Activated CD4-positive, alpha-beta T cell treated with anti-CD3 and anti-CD28 coated beads, Interleukin-2, amount 10 ng/mL, durations not matched to agents 7 days and 5 days (primary cell): ENCODE data around the gene SVOP. TPM values are rescaled to one million over a fixed set of nuclear protein-coding genes. Genes with fewer than 3 reads are reported as not detected.
"Not testable (repeated sequence)": the region's sequence is repeated elsewhere in the genome, so short reads cannot be mapped to it uniquely, and the experiment has no call there.

ENCODE experiments used
- CTCF ChIA-PET: fragments of 350-600 bp; sonication (Branson Sonifier 250); formaldehyde crosslinking; loops from one replicate; lab custom pipeline; 2021; ENCODE audit warnings: antibody characterized with exemption; lab: Charles Lee
- POLR2A ChIA-PET: fragments of 350-600 bp; sonication (Branson Sonifier 250); formaldehyde crosslinking; loops from one replicate; lab custom pipeline; 2021; ENCODE audit warnings: antibody characterized with exemption; lab: Charles Lee
- DNase-seq: peaks from one replicate; pipeline ENCODE4 v3.0.0-alpha.2; 2020
- H3K27ac Mint-ChIP-seq: one replicate; pipeline ENCODE4 v1.8.0; 2021; ENCODE audit warnings: mild to moderate bottlenecking, moderate library complexity, mixed read lengths
- H3K27me3 Mint-ChIP-seq: one replicate; pipeline ENCODE4 v1.8.0; 2021; ENCODE audit warnings: mixed read lengths
- H3K36me3 Mint-ChIP-seq: one replicate; pipeline ENCODE4 v1.8.0; 2021; ENCODE audit warnings: low read depth, mixed read lengths
- H3K4me1 Mint-ChIP-seq: one replicate; pipeline ENCODE4 v1.8.0; 2021; ENCODE audit warnings: mixed read lengths
- H3K4me3 Mint-ChIP-seq: one replicate; pipeline ENCODE4 v1.8.0; 2021; ENCODE audit warnings: mild to moderate bottlenecking, moderate library complexity, mixed read lengths
- H3K9me3 Mint-ChIP-seq: one replicate; pipeline ENCODE4 v1.8.0; 2021; ENCODE audit warnings: mixed read lengths
- total RNA-seq, 2 experiments: library from RNA; stranded (reverse); gene quantifications; one replicate each; pipeline ENCODE4 v1.2.3, GENCODE V29; 2021

The SVOP gene
- total RNA-seq, 2 experiments from 2014 or later, result not detected

DNA sequence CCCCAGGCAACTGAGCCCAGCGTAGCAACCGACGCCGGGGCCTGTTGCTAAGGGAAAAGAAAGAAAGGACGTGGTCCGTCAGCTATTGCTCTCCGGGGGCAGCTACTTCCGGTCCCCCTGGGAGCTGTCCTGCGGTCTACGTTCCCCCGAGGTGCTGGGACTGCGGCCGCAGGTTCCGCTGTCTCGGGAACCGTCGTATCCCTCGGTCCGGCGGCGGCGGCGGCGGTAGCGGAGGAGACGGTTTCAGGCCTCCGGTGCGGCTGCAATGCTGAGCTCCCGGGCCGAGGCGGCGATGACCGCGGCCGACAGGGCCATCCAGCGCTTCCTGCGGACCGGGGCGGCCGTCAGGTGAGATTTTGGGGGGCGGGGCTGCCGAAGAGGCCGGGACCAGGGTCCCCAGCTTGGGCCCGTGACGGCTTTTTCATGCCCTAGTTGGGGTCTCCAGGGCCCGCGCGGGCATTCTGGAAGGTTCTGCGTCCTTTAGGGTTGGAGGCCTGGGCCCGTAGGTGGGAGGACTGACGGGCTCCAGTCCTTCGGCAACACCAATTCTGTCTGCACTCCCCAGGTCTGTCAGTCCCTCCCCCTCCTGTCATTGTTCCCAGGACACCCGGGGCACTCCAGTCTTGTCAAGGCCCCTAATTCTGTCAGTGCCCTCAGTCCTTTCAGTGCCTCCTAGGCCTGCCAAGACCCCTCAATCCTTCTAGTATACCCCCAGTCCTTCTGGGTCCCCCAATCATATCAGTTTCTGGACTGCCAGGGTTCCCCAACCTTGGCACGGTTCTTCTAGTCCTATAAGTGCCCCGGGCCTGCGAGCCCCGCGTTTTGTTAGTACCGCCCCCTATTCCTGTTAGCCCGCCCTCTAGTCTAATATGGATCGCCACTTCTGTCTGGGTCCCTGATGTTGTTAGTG is 31.8 kb upstream of the SVOP start, which contains the start of gene USP30:
Gene USP30, plus strand, starts transcription at position 163 of the 910 bp plus-strand sequence. Its CDS starts 103 bp downstream, at position 266.
- H3K4me3 Mint-ChIP-seq, result peak within 1 kb of the TSS; percentile 99
- H3K27ac Mint-ChIP-seq, result peak within 1 kb of the TSS; percentile 99
- H3K36me3 Mint-ChIP-seq, result peaks cover 9% of the 10 kb centered on the region
- CTCF ChIA-PET, result interaction anchor here (0.7 to 1.6 kb wide), 3 partner anchors 40 to 55 kb away, joined by 3 to 7 read pairs (median 5); partner anchors contain the start of gene ALKBH2
- H3K9me3 Mint-ChIP-seq, result no peaks in the 10 kb centered on the region
- peak; percentile 83 for DNase-seq
- H3K4me1 Mint-ChIP-seq, result peaks cover 15% of the 10 kb centered on the region
- POLR2A ChIA-PET, result no interaction called here
- H3K27me3 Mint-ChIP-seq, result no peaks in the 10 kb centered on the region

- Mint-ChIP-seq H3K36me3 (peaks cover 9% of the 10 kb centered on the region), H3K4me3 (peak overlapping the region; percentile 99), H3K27me3 (no peaks in the 10 kb centered on the region), H3K9me3 (no peaks in the 10 kb centered on the region), H3K4me1 (peaks cover 19% of the 10 kb centered on the region), H3K27ac (peak overlapping the region; percentile 81)
- POLR2A ChIA-PET, result no interaction called here
- no peak for DNase-seq
- CTCF ChIA-PET, result interaction anchor here (0.7 to 1.4 kb wide), 2 partner anchors 41 to 56 kb away, joined by 3 to 5 read pairs; partner anchors contain the start of gene ALKBH2
Measured at GRCh38 chr12:109052097-109052413, 31.2 kb upstream of the SVOP start.

DNA sequence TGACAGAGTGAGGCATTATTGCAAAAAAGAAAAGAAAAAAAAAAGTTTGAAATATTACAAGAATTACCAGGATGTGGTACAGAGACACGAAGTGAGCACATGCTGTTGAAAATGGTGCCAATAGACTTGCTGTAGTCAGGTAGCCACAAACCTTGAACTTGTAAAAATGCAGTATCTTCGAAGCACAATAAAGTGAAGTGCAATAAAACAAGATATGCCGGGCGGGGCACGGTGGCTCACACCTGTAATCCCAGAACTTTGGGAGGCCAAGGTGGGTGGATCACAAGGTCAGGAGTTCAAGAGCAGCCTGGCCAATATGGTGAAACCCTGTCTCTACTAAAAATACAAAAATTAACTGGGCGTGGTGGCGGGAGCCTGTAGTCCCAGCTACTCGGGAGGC is 28.9 kb upstream of the SVOP start:
- H3K4me3 Mint-ChIP-seq, H3K27me3 Mint-ChIP-seq, DNase-seq, H3K9me3 Mint-ChIP-seq, CTCF ChIA-PET, H3K36me3 Mint-ChIP-seq, H3K27ac Mint-ChIP-seq, POLR2A ChIA-PET: not testable (repeated sequence)
- peaks cover 21% of the 10 kb centered on the region for H3K4me1 Mint-ChIP-seq

DNA sequence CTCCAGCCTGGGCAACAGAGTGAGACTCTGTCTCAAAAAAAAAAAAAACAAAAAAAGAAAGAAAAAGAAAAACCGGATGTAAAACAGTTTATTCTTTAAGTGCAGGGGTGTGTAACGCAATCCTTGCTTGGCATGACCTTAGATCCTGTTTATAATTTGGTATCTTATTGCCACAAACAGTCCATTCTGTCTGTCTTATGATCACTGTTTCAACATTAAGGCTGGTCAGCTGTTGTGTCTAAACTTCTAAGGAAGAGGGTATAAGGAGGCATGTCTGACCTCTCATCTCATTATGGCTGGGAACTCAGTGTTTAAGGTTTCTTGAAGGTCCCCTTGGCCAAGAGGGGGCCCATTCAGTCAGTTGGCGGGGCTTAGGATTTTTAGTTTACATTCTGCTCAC is 27.8 kb upstream of the SVOP start:
- H3K36me3 Mint-ChIP-seq, H3K9me3 Mint-ChIP-seq, H3K27me3 Mint-ChIP-seq, DNase-seq, CTCF ChIA-PET, H3K4me3 Mint-ChIP-seq, H3K27ac Mint-ChIP-seq, POLR2A ChIA-PET: not testable (repeated sequence)
- H3K4me1 Mint-ChIP-seq, result peaks cover 13% of the 10 kb centered on the region

GRCh38 chr12:109047081-109047805 is 26.4 kb upstream of the SVOP start:
- Mint-ChIP-seq H3K27ac (no peak overlapping the region), H3K27me3 (peaks cover 16% of the 10 kb centered on the region), H3K36me3 (peaks cover 6% of the 10 kb centered on the region), H3K4me3 (no peak overlapping the region), H3K9me3 (no peaks in the 10 kb centered on the region), H3K4me1 (peaks cover 12% of the 10 kb centered on the region)
- CTCF ChIA-PET, result interaction anchor here (0.8 kb wide), 1 partner anchor 180 kb away, joined by 3 read pairs; no protein-coding TSS in a partner anchor
- DNase-seq, result no peak
- POLR2A ChIA-PET, result no interaction called here

DNA sequence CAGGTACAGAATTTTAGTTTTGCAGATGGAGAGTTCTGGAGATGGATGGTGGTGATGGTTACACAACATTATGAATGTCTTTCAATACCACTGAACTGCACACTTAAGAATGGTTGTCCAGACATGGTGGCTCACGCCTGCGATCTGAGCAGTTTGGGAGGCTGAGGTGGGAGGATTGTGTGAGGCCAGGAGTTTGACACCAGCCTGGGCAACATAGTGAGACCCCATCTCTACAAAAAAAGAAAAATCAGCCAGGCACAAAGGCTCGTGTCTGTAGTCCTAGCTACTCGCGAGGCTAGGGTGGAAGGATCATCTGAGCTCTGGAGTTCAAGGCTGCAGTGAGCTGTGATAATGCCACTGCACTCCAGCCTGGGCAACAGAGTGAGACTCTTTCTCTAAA is 23.4 kb upstream of the SVOP start:
- Mint-ChIP-seq H3K4me3 (no peak overlapping the region), H3K27ac (no peak overlapping the region), H3K4me1 (peaks cover 6% of the 10 kb centered on the region), H3K9me3 (peaks cover 7% of the 10 kb centered on the region), H3K27me3 (peaks cover 16% of the 10 kb centered on the region), H3K36me3 (no peaks in the 10 kb centered on the region)
- ChIA-PET POLR2A (no interaction called here), CTCF (no interaction called here)
- DNase-seq, result no peak

GRCh38 chr12:109036975-109037374 is 16.1 kb upstream of the SVOP start:
- DNase-seq, result no peak
- Mint-ChIP-seq H3K4me3 (no peak overlapping the region), H3K9me3 (peaks cover 19% of the 10 kb centered on the region), H3K27ac (no peak overlapping the region), H3K4me1 (no peaks in the 10 kb centered on the region), H3K36me3 (no peaks in the 10 kb centered on the region), H3K27me3 (peaks cover 20% of the 10 kb centered on the region)
- ChIA-PET POLR2A (no interaction called here), CTCF (no interaction called here)

GRCh38 chr12:109033239-109034196 is 12.7 kb upstream of the SVOP start:
- Mint-ChIP-seq H3K9me3 (peaks cover 10% of the 10 kb centered on the region), H3K27me3 (peaks cover 25% of the 10 kb centered on the region), H3K27ac (no peak overlapping the region), H3K36me3 (no peaks in the 10 kb centered on the region), H3K4me1 (no peaks in the 10 kb centered on the region), H3K4me3 (no peak overlapping the region)
- no peak for DNase-seq
- CTCF ChIA-PET, result no interaction called here
- POLR2A ChIA-PET, result no interaction called here

GRCh38 chr12:109029411-109029810 is 8.5 kb upstream of the SVOP start:
- ChIA-PET POLR2A (no interaction called here), CTCF (no interaction called here)
- Mint-ChIP-seq H3K27me3 (peaks cover 18% of the 10 kb centered on the region), H3K27ac (no peak overlapping the region), H3K4me1 (no peaks in the 10 kb centered on the region), H3K36me3 (no peaks in the 10 kb centered on the region), H3K4me3 (no peak overlapping the region), H3K9me3 (no peaks in the 10 kb centered on the region)
- DNase-seq, result no peak

GRCh38 chr12:109028624-109029023 is 7.8 kb upstream of the SVOP start:
- H3K4me3 Mint-ChIP-seq, DNase-seq, H3K4me1 Mint-ChIP-seq, H3K27ac Mint-ChIP-seq, CTCF ChIA-PET, POLR2A ChIA-PET, H3K36me3 Mint-ChIP-seq, H3K9me3 Mint-ChIP-seq: not testable (repeated sequence)
- H3K27me3 Mint-ChIP-seq, result peaks cover 12% of the 10 kb centered on the region

- Mint-ChIP-seq H3K27me3 (peaks cover 10% of the 10 kb centered on the region), H3K36me3 (no peaks in the 10 kb centered on the region), H3K27ac (no peak overlapping the region), H3K4me3 (no peak overlapping the region), H3K9me3 (no peaks in the 10 kb centered on the region), H3K4me1 (no peaks in the 10 kb centered on the region)
- POLR2A ChIA-PET, result no interaction called here
- CTCF ChIA-PET, result no interaction called here
- DNase-seq, result no peak
Measured at GRCh38 chr12:109027767-109028166, 6.9 kb upstream of the SVOP start.

- no peak overlapping the region for H3K4me3 Mint-ChIP-seq
- no peaks in the 10 kb centered on the region for H3K36me3 Mint-ChIP-seq
- CTCF ChIA-PET, result no interaction called here
- no peaks in the 10 kb centered on the region for H3K9me3 Mint-ChIP-seq
- H3K27me3 Mint-ChIP-seq, result peaks cover 32% of the 10 kb centered on the region
- no peak for DNase-seq
- no peaks in the 10 kb centered on the region for H3K4me1 Mint-ChIP-seq
- POLR2A ChIA-PET, result no interaction called here
- H3K27ac Mint-ChIP-seq, result no peak overlapping the region
Measured at GRCh38 chr12:109020146-109020795, 597 bp downstream of the SVOP start.
